Fibroblast of the aortic adventitia (primary cell): ENCODE data around the gene GRB10. TPM values are rescaled to one million over a fixed set of nuclear protein-coding genes. Genes with fewer than 3 reads are reported as not detected.

ENCODE experiments used
- DNase-seq: peaks from one replicate; pipeline ENCODE4 v3.0.0-alpha.2; 2010; ENCODE audit warnings: low read depth
- H3K4me3 ChIP-seq: 2 replicates; pipeline ENCODE4 v1.5.1; 2011; ENCODE audit warnings: low read depth, mild to moderate bottlenecking, control low read depth, low read length, moderate library complexity
- CTCF ChIP-seq: IDR thresholded peaks from 2 replicates; pipeline ENCODE4 v1.5.1; 2011; ENCODE audit warnings: mild to moderate bottlenecking, low read length, control low read depth, inconsistent platforms; ENCODE audit not compliant: insufficient read depth
- total RNA-seq: library from RNA; depleted of rRNA; stranded (reverse); fragments of >200 nt; gene quantifications from 2 replicates; pipeline ENCODE4 v1.2.3, GENCODE V29; 2012; ENCODE audit warnings: low replicate concordance

The GRB10 gene
- total RNA-seq, 1 donor = 39.1 TPM

- TF ChIP-seq CTCF = no peak
These were observed 175.1 kb downstream of the GRB10 start for GRCh38 chr7:50607524-50608125.

DNA sequence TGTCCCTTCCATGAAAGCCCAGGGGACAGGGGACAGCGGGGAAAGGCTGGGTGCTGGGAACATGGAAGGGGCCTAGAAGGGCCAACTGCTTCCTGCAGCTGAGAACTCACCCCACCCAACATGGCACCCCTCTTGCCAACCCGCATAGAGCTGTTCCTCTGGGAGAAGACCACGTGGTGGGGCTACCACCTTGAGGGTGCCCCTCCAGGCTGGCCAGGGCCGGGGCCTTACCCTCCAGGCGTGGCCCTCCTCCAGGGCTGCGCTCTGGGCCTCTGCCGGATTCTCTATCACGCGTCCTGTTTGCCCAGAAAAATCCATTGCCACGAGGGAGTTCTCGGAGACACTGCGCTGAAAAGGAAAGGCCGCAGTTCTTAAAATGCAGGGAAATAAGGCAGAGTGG lies 177.6 kb downstream of the GRB10 start:
- no peak for TF ChIP-seq CTCF
- no peak overlapping the region for H3K4me3 ChIP-seq
- DNase-seq = no peak

More at GRCh38 chr7:50607524-50608125, 175.1 kb downstream of the GRB10 start:
- H3K4me3 ChIP-seq = no peak overlapping the region
- DNase-seq = no peak

DNA sequence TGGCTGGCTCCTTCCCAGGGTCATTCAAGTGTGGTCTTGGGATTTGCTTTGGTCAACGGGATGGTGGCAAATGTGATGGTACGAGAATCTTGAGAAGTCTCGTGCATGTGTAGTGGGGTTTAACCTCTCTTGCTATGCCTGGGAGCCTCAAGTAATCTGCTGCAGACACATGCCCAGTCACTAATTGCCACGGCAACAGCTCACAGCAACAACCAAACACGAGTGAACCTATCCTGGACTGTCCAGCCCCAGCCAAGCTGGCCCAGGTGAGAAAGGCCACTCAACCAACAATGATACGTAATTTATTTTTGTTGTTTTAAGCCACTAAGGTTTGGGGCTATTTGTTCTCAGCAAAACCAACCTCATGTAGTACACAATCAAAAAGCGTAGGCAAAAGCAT lies 179.4 kb downstream of the GRB10 start:
- DNase-seq = no peak
- no peak overlapping the region for H3K4me3 ChIP-seq
- TF ChIP-seq CTCF = no peak

GRCh38 chr7:50599385-50599784 lies 183.3 kb downstream of the GRB10 start:
- H3K4me3 ChIP-seq = no peak overlapping the region
- no peak for TF ChIP-seq CTCF
- DNase-seq = no peak

GRCh38 chr7:50598460-50599343 lies 184.0 kb downstream of the GRB10 start:
- TF ChIP-seq CTCF = no peak

GRCh38 chr7:50596484-50596883 lies 186.2 kb downstream of the GRB10 start:
- no peak overlapping the region for H3K4me3 ChIP-seq
- TF ChIP-seq CTCF = no peak
- DNase-seq = no peak

More at GRCh38 chr7:50598460-50599343, 184.0 kb downstream of the GRB10 start:
- DNase-seq = no peak
- H3K4me3 ChIP-seq = no peak overlapping the region
